K562 (cell line): ENCODE results near the gene WDPCP. TPM values are rescaled to one million over a fixed set of nuclear protein-coding genes. Genes with fewer than 3 reads are reported as not detected.
A peak's percentile ranks its signal among the peaks of the same experiment; 100 is the strongest.

ENCODE experiments used
- E2F3 ChIP-seq: fragments of 250-450 bp; sonication (Bioruptor Pico); IDR thresholded peaks from 2 replicates; pipeline ENCODE4 v1.4.0; 2020; ENCODE audit warnings: mild to moderate bottlenecking
- MCM5 ChIP-seq: fragments of 450-650 bp; IDR thresholded peaks from 2 replicates; pipeline ENCODE4 v1.6.1; 2016; ENCODE audit warnings: low read depth
- MGA ChIP-seq: fragments of 450-650 bp; IDR thresholded peaks from 2 replicates; pipeline ENCODE4 v1.6.1; 2016; ENCODE audit warnings: mild to moderate bottlenecking, moderate library complexity
- MLX ChIP-seq, 2 experiments: fragments of 450-650 bp in 1 of 2; sonication (generic) in 1 of 2; formaldehyde crosslinking; conservative IDR thresholded peaks; 2 replicates each; pipeline versions ENCODE4 v1.4.0 to v1.8.1; 2020 to 2022; ENCODE audit warnings: mild to moderate bottlenecking in 1 of 2, missing genetic modification reagents in 1 of 2
- NUFIP1 ChIP-seq: fragments of 450-650 bp; IDR thresholded peaks from 2 replicates; pipeline ENCODE4 v1.6.1; 2018; ENCODE audit not compliant: partially characterized antibody
- PHF20 ChIP-seq: fragments of 450-650 bp; IDR thresholded peaks from 2 replicates; pipeline ENCODE4 v1.6.1; 2018; ENCODE audit not compliant: partially characterized antibody
- RAD21 ChIP-seq, 2 experiments: fragments of 250-450 bp in 1 of 2; fragments of 450-650 bp in 1 of 2; sonication (Bioruptor Pico) in 1 of 2; formaldehyde crosslinking in 1 of 2; IDR thresholded peaks in 1 of 2; conservative IDR thresholded peaks in 1 of 2; 2 replicates each; pipeline versions ENCODE4 v1.4.0 to v1.8.0; 2020 to 2022; ENCODE audit warnings: mild to moderate bottlenecking in 2 of 2, moderate library complexity in 1 of 2
- TAF1 ChIP-seq: IDR thresholded peaks from 2 replicates; pipeline ENCODE4 v1.6.1; 2011; ENCODE audit warnings: mild to moderate bottlenecking, low read length, moderate library complexity; ENCODE audit not compliant: insufficient read depth, control insufficient read depth, severe bottlenecking; ENCODE audit errors: extremely low read depth
- TCF7 ChIP-seq: sonication (generic); IDR thresholded peaks from 2 replicates; pipeline ENCODE4 v1.6.1; 2016; ENCODE audit warnings: antibody characterized with exemption, borderline replicate concordance
- TRIM24 ChIP-seq, 2 experiments: fragments of 450-650 bp; IDR thresholded peaks; 2 replicates each; pipeline ENCODE4 v1.6.1; 2016
- ZFP30 ChIP-seq: fragments of 250-450 bp; sonication (Bioruptor Pico); IDR thresholded peaks from 2 replicates; pipeline ENCODE4 v1.8.0; 2022; ENCODE audit warnings: moderate library complexity, mild to moderate bottlenecking, inconsistent platforms, borderline replicate concordance
- ZNF354B ChIP-seq: fragments of 250-450 bp; sonication (Bioruptor Pico); IDR thresholded peaks from 2 replicates; pipeline ENCODE4 v1.4.0; 2020
- ZNF512 ChIP-seq: IDR thresholded peaks from 2 replicates; pipeline ENCODE4 v1.6.1; 2016; ENCODE audit warnings: missing genetic modification characterization, missing compliant biosample characterization
- polyA plus RNA-seq, 8 experiments: library from polyadenylated mRNA; depleted of rRNA in 4 of 8; stranded (reverse) in 5 of 8; unstranded in 3 of 8; fragments of >200 nt; fragmentation: Nextera tagmentation in 2 of 8; fragmentation: Illumina TruSeq in 1 of 8; extraction: Ambion mirVana in 2 of 8; extraction: Trizol in 1 of 8; gene quantifications; 2 replicates each; pipeline versions ENCODE4 v1.2.1 to v1.2.3, GENCODE V29; 2011 to 2014; ENCODE audit warnings: inconsistent platforms in 1 of 8, missing spikeins in 1 of 8
- total RNA-seq, 7 experiments: library from RNA; depleted of rRNA in 6 of 7; stranded (reverse); fragments of >200 nt in 6 of 7; fragmentation: Illumina TruSeq in 2 of 7; extraction: Trizol in 2 of 7; gene quantifications; 2 replicates each; pipeline versions ENCODE4 v1.2.1 to v1.2.3, GENCODE V29; 2011 to 2021; ENCODE audit warnings: low replicate concordance in 1 of 7

Gene WDPCP
- total and polyA plus RNA-seq, 9 of the 15 experiments (the other 6 are each of a cell fraction or from before 2014, with no cell fraction given), result 1.4 to 6.4 (median 5.5) TPM

GRCh38 chr2:63300835-63301234 is 287.4 kb downstream of the WDPCP start (continued):
- TF ChIP-seq ZFP30 (CRISPR knock-in tag) (no peak), TCF7 (no peak), ZNF512 (tag) (no peak), PHF20 (no peak), MCM5 (no peak), MLX (CRISPR knock-in tag; conservative IDR thresholded peaks at IDR 0.05) (no peak), RAD21 (CRISPR knock-in tag; conservative IDR thresholded peaks at IDR 0.05 in 1 of 2, IDR thresholded peaks at IDR 0.05 in 1 of 2) (peak in 1 of 2 experiments; percentile 52; a peak in 2 of 4 replicates), MGA (peak; percentile 45; the same call in 1 of the 2 replicates), E2F3 (CRISPR knock-in tag) (no peak), ZNF354B (no peak), NUFIP1 (no peak), TAF1 (no peak), TRIM24 (IDR thresholded peaks at IDR 0.05) (peak in 1 of 2 experiments; percentile 57; a peak in 2 of 4 replicates)
